Activated CD8-positive, alpha-beta memory T cell treated with anti-CD3 and anti-CD28 coated beads, Interleukin-2, amount 10 ng/mL, durations not matched to agents 7 days and 5 days (primary cell): ENCODE data around the gene CROCC2. TPM values are rescaled to one million over a fixed set of nuclear protein-coding genes. Genes with fewer than 3 reads are reported as not detected.
A peak's percentile ranks its signal among the peaks of the same experiment; 100 is the strongest.

Experiments used
- ATAC-seq: fragments of 150-1000 bp; cut with Tn5 transposase; one replicate; pipeline ENCODE4 v1.10.0; 2021; ENCODE audit warnings: moderate library complexity
- CTCF ChIA-PET: fragments of 350-600 bp; sonication (Branson Sonifier 250); formaldehyde crosslinking; loops from one replicate; lab custom pipeline; 2021; ENCODE audit warnings: antibody characterized with exemption; lab: Charles Lee
- DNase-seq: peaks from one replicate; pipeline ENCODE4 v3.0.0-alpha.2; 2020
- H3K27ac Mint-ChIP-seq: one replicate; pipeline ENCODE4 v1.8.0; 2021; ENCODE audit warnings: mild to moderate bottlenecking, mixed read lengths
- H3K27me3 Mint-ChIP-seq: one replicate; pipeline ENCODE4 v1.8.0; 2021; ENCODE audit warnings: mixed read lengths
- H3K36me3 Mint-ChIP-seq: one replicate; pipeline ENCODE4 v1.8.0; 2021; ENCODE audit warnings: mild to moderate bottlenecking, mixed read lengths
- H3K4me1 Mint-ChIP-seq: one replicate; pipeline ENCODE4 v1.8.0; 2021; ENCODE audit warnings: mixed read lengths
- H3K4me3 Mint-ChIP-seq: one replicate; pipeline ENCODE4 v1.8.0; 2021; ENCODE audit warnings: mild to moderate bottlenecking, moderate library complexity, mixed read lengths
- H3K9me3 Mint-ChIP-seq: one replicate; pipeline ENCODE4 v1.8.0; 2022; ENCODE audit warnings: low read depth, mixed read lengths
- total RNA-seq, 2 experiments: library from RNA; stranded (reverse); gene quantifications; one replicate each; pipeline ENCODE4 v1.2.3, GENCODE V29; 2021

Gene CROCC2
- total RNA-seq, 2 experiments from 2014 or later, result not detected

DNA sequence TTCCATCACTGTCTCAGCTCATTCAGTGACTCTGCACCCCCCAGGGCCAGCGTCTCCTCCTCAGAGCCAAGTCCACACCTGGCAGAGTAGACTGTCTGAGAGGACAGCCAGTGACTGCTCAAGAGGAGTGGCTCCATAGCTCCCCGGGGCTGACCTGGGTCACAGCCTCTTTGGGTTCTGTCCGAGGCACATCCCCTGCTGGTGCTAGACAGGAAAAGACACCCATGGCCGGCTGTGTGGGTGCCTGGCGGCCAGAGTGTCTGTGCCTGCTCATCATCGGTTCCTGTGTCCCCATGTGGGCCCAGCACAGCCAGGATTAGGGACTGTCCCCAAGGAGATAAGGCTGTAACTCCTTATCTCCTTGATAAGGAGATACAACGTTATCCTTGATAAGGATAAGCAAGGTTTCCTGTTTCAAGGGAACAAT is 3.5 kb upstream of the CROCC2 start:
- H3K27me3 Mint-ChIP-seq, result no peaks in the 10 kb centered on the region
- H3K36me3 Mint-ChIP-seq, result no peaks in the 10 kb centered on the region
- ATAC-seq (no peak), DNase-seq (no peak)
- H3K4me1 Mint-ChIP-seq, result no peaks in the 10 kb centered on the region
- no peak overlapping the region for H3K4me3 Mint-ChIP-seq
- no peaks in the 10 kb centered on the region for H3K9me3 Mint-ChIP-seq
- H3K27ac Mint-ChIP-seq, result no peak overlapping the region
- CTCF ChIA-PET, result no interaction called here

DNA sequence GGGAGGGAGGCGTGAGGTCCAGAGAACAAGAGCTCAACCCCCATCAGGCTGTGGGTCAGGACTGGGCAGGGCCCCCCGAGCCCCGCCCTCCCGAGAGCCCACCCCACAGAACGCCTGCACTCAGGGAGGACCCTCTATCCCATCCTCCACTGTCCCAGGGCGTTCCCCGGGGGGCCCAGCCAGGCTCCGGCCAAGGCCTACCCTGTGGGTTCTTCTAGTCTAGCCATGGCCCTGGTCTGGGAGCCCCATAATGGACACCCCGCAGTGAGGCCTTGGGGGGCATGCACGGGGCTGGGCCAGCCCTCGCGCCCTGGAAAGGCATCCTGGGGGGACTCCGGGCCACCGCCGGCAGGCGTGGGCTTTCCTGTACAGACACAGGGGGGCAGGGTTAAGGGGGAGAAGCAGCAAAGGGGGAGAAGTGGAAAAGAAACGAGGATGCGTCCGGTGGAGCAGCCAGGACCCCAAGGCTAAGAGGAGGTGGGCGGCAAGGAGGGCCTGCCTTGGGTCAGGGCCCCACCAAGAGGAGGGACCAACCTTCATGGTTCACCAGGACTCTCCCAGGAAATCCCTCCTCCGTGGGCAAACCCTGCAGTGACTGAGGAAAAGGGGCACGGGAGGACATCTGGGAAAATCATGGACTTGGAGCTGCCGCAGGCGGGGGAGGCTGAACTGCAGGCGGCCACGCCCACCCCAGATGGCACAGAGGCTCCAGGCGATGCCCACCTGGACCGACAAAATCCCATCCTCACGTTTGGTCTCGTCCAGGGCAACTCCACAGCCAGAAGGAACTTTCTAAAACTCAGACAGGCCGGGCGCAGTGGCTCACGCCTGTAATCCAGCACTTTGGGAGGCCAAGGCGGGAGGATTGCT is 2.7 kb upstream of the CROCC2 start:
- H3K27me3 Mint-ChIP-seq, result no peaks in the 10 kb centered on the region
- H3K4me3 Mint-ChIP-seq, result no peak overlapping the region
- CTCF ChIA-PET, result no interaction called here
- no peak for DNase-seq
- H3K27ac Mint-ChIP-seq, result no peak overlapping the region
- H3K4me1 Mint-ChIP-seq, result no peaks in the 10 kb centered on the region
- H3K36me3 Mint-ChIP-seq, result no peaks in the 10 kb centered on the region
- no peaks in the 10 kb centered on the region for H3K9me3 Mint-ChIP-seq
- ATAC-seq, result no peak

DNA sequence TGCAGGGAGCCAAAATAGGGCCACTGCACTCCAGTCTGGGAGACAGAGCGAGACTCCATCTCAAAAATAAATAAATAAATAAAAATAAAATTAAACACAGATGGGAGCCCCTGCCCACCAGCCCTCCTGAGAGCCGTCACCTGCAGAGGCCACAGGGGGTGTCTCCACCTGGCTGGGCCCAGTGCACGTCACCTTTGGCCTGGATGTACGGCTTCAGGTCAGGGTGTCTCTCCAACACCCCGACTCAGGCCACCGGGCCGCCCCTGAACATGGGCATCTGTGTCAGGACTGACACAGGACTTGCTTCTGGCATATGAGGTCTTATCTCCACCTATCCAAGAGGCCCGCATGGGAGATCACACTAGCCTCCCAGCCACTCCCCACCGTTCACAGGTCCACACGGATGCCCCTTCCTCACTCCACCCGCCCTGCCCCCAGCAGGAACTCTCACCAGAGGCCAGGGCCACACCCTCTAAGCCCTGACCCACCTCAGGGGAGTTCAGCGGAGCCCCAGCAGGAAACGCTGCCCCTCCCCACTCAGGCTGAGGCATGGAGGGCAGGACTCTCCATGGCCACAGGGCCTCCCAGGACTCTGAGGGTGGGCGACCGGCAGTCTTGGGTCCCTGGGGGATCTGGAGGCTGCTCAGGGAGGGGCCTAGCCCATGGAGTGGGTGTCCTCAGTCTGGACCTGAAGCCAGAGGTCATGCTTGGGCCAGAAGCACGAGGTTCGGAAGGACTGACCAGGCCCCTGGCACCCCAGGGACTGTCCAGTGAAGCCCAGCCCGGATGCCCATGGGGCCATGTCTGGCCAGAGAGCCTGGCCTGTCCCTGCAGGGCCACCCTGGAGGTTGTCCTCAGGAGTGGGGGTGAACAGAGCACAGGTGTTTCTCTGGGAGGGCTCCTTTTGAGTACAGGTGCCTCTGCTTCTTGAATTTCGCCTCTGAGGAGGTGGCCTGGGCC is 1.6 kb upstream of the CROCC2 start:
- no peaks in the 10 kb centered on the region for H3K27me3 Mint-ChIP-seq
- H3K4me1 Mint-ChIP-seq, result no peaks in the 10 kb centered on the region
- CTCF ChIA-PET, result no interaction called here
- no peaks in the 10 kb centered on the region for H3K36me3 Mint-ChIP-seq
- DNase-seq (no peak), ATAC-seq (no peak)
- no peaks in the 10 kb centered on the region for H3K9me3 Mint-ChIP-seq
- H3K27ac Mint-ChIP-seq, result no peak overlapping the region
- H3K4me3 Mint-ChIP-seq, result no peak overlapping the region

DNA sequence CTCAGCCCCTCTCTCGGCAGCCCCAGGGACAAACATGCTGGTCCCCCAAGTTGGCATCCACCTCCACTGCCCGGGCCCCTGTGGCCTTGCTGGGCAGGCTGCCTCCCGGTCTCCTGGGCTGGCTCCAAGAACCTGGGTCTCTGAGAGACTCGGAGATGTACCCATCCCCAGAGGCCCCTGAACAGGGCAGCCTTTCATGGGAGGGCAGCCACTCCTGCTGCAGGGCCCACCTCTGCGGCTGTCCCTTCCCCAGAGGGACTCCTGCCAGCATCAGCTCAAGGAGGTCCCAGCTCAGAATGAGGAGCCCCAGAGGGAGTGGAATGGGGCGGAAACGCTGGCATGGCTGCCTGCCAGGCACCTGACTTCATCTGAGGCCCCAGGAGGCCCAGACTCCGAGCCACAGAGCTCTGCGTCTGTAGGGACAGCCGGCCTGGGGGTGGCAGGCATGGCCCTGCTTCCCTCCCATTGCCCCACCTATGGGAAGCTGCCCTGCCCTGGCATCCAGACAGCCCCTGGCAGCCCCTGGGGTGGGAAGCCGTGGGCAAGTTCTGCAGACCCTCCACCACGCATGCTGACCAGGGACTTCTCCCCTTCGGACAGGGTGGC is 857 bp upstream of the CROCC2 start:
- H3K9me3 Mint-ChIP-seq, result no peaks in the 10 kb centered on the region
- no peaks in the 10 kb centered on the region for H3K36me3 Mint-ChIP-seq
- no peak for ATAC-seq
- CTCF ChIA-PET, result no interaction called here
- no peak overlapping the region for H3K4me3 Mint-ChIP-seq
- no peak for DNase-seq
- H3K4me1 Mint-ChIP-seq, result no peaks in the 10 kb centered on the region
- H3K27ac Mint-ChIP-seq, result no peak overlapping the region
- no peaks in the 10 kb centered on the region for H3K27me3 Mint-ChIP-seq

DNA sequence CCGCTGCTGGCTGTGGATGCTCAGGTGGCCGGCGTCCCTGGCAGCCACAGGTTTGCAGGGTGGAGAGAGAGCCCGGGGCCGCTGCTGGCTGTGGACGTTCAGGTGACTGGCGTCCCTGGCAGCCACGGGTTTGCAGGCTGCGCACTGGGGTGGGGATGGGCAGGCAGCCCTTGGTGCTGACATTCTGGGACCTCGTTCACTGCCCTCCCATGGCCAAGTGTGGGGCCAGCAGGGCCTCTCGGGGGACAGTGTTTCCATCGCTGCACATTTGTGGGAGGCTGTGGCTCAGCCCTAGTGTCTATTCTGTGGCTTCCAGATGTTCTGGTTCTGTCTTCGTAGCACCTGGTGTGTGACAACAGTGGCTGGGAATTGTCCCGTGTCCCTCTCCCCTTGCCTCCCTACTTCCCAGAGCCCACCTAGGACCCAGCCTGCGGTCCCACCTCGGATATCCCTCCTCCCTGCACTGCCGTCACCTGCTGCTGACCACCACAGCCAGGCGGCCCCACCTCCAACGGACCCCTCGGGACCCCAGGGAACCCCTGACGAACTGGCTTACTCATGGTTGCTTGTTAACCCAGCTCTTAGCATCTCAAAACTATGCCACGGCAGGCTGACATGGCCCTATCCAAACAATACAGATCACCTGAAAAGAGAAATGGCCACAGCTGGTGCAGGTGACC is 915 bp downstream of the CROCC2 start:
- H3K36me3 Mint-ChIP-seq, result no peaks in the 10 kb centered on the region
- no peaks in the 10 kb centered on the region for H3K9me3 Mint-ChIP-seq
- no peak for DNase-seq
- no peak overlapping the region for H3K4me3 Mint-ChIP-seq
- no peak for ATAC-seq
- CTCF ChIA-PET, result no interaction called here
- no peaks in the 10 kb centered on the region for H3K4me1 Mint-ChIP-seq
- peaks cover 7% of the 10 kb centered on the region for H3K27me3 Mint-ChIP-seq
- no peak overlapping the region for H3K27ac Mint-ChIP-seq

DNA sequence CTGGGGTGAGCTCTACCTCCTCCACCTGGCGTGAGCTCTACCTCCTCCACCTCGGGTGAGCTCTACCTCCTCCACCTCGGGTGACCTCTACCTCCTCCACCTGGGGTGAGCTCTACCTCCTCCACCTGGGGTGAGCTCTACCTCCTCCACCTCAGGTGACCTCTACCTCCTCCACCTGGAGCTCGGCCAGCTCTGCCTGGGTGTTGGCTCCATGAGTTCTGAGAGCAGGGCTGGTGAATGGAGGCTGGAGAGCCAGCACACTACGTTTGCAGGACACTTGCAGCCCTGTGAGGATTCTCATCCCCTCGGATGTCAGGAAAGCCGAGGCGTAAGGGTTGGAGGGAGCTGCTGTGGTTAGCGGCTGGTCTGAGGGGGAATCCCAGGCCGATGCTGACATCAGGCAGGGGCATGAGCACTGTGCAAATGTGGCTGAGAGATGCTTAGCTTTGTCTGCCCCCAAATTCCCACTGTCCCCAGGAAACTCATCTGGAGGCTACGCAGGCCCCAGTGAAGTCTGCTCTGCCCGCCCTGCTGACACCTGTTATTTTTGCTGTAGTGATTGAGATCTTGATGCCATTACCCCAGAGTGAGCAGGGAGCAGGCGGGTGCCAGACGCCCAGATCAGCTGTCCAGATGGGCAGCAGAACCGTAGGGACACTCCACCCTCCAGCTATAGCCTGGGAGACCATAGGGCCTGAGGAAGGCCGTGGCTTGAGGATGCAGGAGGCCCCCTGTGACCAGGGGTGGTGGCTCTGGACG is 3.3 kb downstream of the CROCC2 start:
- H3K4me3 Mint-ChIP-seq, result no peak overlapping the region
- H3K36me3 Mint-ChIP-seq, result no peaks in the 10 kb centered on the region
- no peak overlapping the region for H3K27ac Mint-ChIP-seq
- no peaks in the 10 kb centered on the region for H3K4me1 Mint-ChIP-seq
- H3K27me3 Mint-ChIP-seq, result peaks cover 9% of the 10 kb centered on the region
- DNase-seq (no peak), ATAC-seq (no peak)
- H3K9me3 Mint-ChIP-seq, result no peaks in the 10 kb centered on the region
- CTCF ChIA-PET, result no interaction called here

DNA sequence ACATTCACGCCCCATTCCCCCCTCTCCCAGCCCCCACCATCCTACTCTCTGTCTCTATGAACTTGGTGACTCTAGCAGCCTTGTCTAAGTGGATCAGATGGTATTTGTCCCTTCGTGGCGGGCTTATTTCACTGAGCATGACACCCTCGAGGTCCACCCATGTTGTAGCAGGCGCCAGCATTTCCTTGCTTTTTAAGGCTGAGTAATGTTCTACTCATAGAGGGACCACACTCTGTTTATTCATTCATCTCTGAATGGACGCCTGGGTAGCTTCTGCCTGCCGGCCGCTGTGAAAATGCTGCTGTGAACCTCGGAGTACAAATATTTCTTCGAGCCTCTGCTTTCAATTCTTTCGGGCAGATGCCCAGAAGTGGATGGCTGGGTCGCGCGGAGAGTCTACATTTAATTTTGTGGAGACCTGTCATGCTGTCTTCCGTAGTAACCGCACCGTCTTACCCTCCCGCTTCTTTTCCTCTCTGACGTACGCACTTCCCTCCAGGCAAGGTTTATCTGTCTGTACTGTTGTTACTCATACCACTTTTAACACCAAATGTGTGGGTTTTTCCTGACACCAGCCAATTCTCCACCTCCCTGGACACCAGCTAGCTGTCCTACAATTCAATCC is 5.6 kb downstream of the CROCC2 start:
- H3K4me1 Mint-ChIP-seq, result no peaks in the 10 kb centered on the region
- H3K9me3 Mint-ChIP-seq, result no peaks in the 10 kb centered on the region
- no peaks in the 10 kb centered on the region for H3K36me3 Mint-ChIP-seq
- ATAC-seq (no peak), DNase-seq (no peak)
- H3K4me3 Mint-ChIP-seq, result no peak overlapping the region
- H3K27ac Mint-ChIP-seq, result no peak overlapping the region
- CTCF ChIA-PET, result interaction anchor here (1.4 kb wide), 1 partner anchor 116 kb away, joined by 3 read pairs; no protein-coding TSS in a partner anchor
- H3K27me3 Mint-ChIP-seq, result peaks cover 14% of the 10 kb centered on the region

DNA sequence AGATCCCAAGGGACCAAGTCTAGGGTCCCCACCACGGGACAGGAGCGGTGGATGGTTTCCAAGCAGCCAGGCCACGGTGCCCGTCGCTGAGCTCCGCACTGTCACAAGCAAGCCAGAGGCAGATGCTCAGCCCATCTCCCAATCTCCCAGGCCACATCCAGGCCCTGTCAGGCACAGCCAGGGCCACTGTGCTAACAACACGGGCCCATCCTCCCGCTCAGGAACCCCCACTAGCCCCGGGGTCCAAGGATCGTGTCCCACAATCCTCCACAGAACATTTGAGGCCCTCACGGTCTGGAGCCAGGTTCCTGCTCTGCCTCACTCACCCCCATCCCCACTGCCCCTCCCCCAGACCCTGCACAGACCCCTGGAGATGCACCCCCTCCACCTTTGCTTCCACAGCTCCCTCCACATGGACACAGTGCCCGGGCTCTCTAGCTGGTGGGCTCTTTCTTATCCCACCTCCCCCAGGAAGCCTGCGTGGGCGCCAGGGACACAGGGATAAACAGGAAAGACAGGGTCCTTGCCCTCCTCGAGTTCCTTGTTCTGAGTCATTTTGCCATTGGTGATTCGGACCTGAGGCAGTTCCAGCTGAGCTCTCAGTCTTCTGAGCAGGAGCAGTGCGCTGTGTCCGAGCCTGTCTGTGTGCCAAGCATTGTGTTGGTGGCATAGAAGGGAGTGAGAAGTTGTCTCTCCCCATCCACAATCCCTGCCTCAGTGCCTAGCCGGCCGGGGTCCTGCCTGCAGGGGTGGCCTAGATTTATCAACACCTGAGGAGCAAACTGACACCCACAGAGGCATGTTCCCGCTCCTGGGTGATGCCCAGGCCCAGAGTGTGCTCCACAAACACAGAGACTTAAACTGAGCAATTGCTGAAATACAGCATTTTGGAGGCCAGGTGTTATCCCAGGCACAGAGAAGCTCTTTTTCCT is 7.0 kb downstream of the CROCC2 start:
- no peaks in the 10 kb centered on the region for H3K36me3 Mint-ChIP-seq
- no peak overlapping the region for H3K4me3 Mint-ChIP-seq
- H3K27me3 Mint-ChIP-seq, result peaks cover 19% of the 10 kb centered on the region
- CTCF ChIA-PET, result interaction anchor here (1.3 to 1.4 kb wide), 2 partner anchors 13 to 115 kb away, joined by 3 to 4 read pairs; no protein-coding TSS in a partner anchor
- H3K4me1 Mint-ChIP-seq, result no peaks in the 10 kb centered on the region
- H3K27ac Mint-ChIP-seq, result no peak overlapping the region
- ATAC-seq, result no peak
- H3K9me3 Mint-ChIP-seq, result no peaks in the 10 kb centered on the region
- DNase-seq, result no peak

DNA sequence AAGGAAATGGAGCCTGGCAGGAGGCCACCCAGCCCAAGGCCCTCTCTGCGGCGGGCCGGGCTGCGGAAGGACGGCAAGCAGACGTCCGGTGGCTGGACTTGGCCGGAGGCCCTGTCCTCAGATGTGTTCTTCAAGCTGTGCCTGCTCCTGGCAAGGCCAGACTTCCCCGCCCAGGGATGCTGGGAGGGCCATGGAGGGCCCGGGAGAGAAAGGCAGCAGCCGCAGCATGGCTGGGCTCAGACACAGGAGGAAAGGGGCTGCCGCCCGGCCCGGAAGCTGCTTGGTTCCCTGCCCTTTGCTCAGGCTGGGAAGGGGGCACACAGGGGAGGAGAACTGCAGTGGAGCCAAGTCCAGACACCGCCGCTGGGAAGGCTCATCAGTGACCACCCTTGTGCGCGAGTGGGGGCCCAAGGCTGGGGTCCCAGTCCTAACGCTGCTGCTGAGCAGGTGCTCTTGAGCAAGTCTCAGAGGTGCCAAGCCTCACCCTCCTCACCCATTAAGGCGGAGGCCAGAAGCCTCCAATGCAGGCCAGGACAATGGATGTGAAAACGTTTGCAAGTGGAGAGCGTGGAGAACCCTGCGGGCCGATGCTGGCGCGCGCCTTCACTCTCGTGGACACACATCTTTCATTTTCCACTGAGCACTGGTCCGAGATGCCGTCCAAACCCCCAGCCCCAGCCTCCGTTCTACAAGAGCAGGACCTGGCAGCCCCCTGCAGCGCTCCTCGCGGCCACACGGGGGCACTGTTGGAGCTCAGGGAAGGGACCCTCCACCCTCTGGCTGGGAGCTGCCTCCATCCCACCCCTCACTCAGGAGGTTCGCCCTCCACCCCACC is 7.9 kb downstream of the CROCC2 start:
- Mint-ChIP-seq H3K9me3 (no peaks in the 10 kb centered on the region), H3K4me3 (no peak overlapping the region), H3K27ac (no peak overlapping the region), H3K4me1 (no peaks in the 10 kb centered on the region), H3K36me3 (no peaks in the 10 kb centered on the region), H3K27me3 (peaks cover 19% of the 10 kb centered on the region)
- CTCF ChIA-PET, result interaction anchor here (0.6 to 1.4 kb wide), 13 partner anchors 9 to 1105 kb away, joined by 3 to 5 read pairs (median 3); no protein-coding TSS in a partner anchor
- DNase-seq (peak; percentile 64), ATAC-seq (peak; percentile 44)

DNA sequence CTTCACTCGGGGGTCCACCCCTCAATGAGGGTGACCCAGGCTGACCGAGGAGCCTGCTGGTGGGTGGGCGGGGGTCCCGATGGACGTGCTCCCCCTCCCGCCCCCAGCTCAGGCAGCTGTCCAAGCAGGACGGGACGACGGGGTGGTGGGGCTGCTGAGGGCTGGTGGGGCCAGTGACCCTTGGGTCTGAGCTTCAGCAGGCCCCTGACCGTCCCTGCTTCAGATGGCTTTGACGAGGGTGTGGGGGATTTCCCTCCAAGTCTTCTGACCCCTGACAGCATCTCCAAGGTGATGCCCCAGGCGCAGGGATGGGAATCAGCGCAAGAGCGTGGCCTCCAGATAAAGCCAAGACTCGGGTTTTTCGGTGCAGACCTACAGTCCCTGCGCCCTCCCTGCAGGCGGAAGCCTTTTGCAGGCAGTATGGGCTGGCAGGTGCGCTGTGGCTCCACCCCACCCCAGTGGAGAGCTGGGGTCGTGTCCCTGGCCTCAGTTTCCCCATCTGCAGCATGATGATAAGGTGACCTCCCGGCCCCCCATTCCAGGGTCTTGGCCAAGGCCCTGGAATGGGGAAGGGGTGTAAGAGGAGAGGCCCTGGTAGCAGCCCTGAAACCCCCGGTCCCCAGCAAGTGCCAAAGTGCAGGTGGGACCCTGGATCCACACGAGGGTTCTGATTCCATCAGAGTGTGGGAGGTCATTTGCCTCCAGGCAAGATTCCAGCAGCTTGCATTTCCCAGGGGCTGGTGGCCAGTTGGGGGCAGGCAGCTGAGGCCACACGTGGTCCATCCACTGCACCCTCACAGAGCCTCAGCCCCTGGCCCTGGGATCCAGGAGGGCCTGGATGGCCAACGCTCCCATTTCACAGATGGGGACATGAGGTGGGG is 8.7 kb downstream of the CROCC2 start:
- H3K9me3 Mint-ChIP-seq, result no peaks in the 10 kb centered on the region
- H3K36me3 Mint-ChIP-seq, result no peaks in the 10 kb centered on the region
- peaks cover 19% of the 10 kb centered on the region for H3K27me3 Mint-ChIP-seq
- H3K4me1 Mint-ChIP-seq, result no peaks in the 10 kb centered on the region
- H3K27ac Mint-ChIP-seq, result no peak overlapping the region
- CTCF ChIA-PET, result interaction anchor here (0.6 to 1.4 kb wide), 12 partner anchors 8 to 1104 kb away, joined by 3 to 5 read pairs (median 3); no protein-coding TSS in a partner anchor
- H3K4me3 Mint-ChIP-seq, result no peak overlapping the region
- ATAC-seq (no peak), DNase-seq (no peak)
